IMR-90 (cell line): ENCODE data around the gene CTIF. TPM values are rescaled to one million over a fixed set of nuclear protein-coding genes. Genes with fewer than 3 reads are reported as not detected.
A peak's percentile ranks its signal among the peaks of the same experiment; 100 is the strongest.

Source experiments
- ATAC-seq: fragments of 200-7000 bp; cut with Tn5 transposase; 2 replicates; pipeline ENCODE4 v1.9.1; 2020; ENCODE audit warnings: low read depth, mild to moderate bottlenecking, moderate library complexity
- BruUV-seq: library from RNA; stranded (reverse); fragments of 400-500 nt; replicated peaks from 2 replicates; lab custom pipeline; 2021; lab: Mats Ljungman, UMichigan
- CTCF ChIA-PET: fragments of 300-600 bp; formaldehyde crosslinking; extraction: SDS; loops from one replicate; lab custom pipeline; 2021; ENCODE audit warnings: antibody characterized with exemption; lab: Yijun Ruan, JAX
- POLR2A ChIA-PET: fragments of 300-600 bp; sonication (Branson Sonifier 250); formaldehyde crosslinking; loops from one replicate; lab custom pipeline; 2022; ENCODE audit warnings: antibody characterized with exemption; ENCODE audit not compliant: unreplicated experiment; lab: Charles Lee
- DNase-seq: peaks from one replicate; pipeline ENCODE4 v3.0.0; 2013
- H2AFZ ChIP-seq: replicated peaks from 2 replicates; pipeline ENCODE3; 2013; ENCODE audit warnings: low read length, mild to moderate bottlenecking; ENCODE audit not compliant: poor library complexity
- H2AK5ac ChIP-seq: 2 replicates; pipeline ENCODE4 v1.6.1; 2013; ENCODE audit warnings: low read depth, low read length, inconsistent platforms
- H2AK9ac ChIP-seq: replicated peaks from 2 replicates; pipeline ENCODE3; 2013; ENCODE audit warnings: mild to moderate bottlenecking, low read depth, low read length, moderate library complexity; ENCODE audit not compliant: poor library complexity
- H2BK120ac ChIP-seq: 2 replicates; pipeline ENCODE4 v1.6.1; 2013; ENCODE audit warnings: low read depth, low read length, inconsistent platforms
- H2BK15ac ChIP-seq: 3 replicates; pipeline ENCODE4 v1.6.1; 2013; ENCODE audit warnings: low read depth, low read length, inconsistent platforms
- H2BK20ac ChIP-seq: 2 replicates; pipeline ENCODE4 v1.6.1; 2013; ENCODE audit warnings: low read depth, mild to moderate bottlenecking, inconsistent platforms, low read length, moderate library complexity
- H2BK5ac ChIP-seq: 2 replicates; pipeline ENCODE4 v1.6.1; 2013; ENCODE audit warnings: mild to moderate bottlenecking, low read depth, low read length, inconsistent platforms; ENCODE audit not compliant: poor library complexity, severe bottlenecking
- H3K14ac ChIP-seq: replicated peaks from 2 replicates; pipeline ENCODE4 v1.6.1; 2013; ENCODE audit warnings: low read depth, low read length, inconsistent platforms
- H3K18ac ChIP-seq: 2 replicates; pipeline ENCODE4 v1.6.1; 2013; ENCODE audit warnings: low read depth, low read length, control low read depth
- H3K23ac ChIP-seq: 2 replicates; pipeline ENCODE4 v1.6.1; 2013; ENCODE audit warnings: low read depth, low read length, inconsistent platforms
- H3K27ac ChIP-seq: 2 replicates; pipeline ENCODE4 v1.5.1; 2013; ENCODE audit warnings: mild to moderate bottlenecking, control low read depth, low read length; ENCODE audit not compliant: insufficient read depth
- H3K27me3 ChIP-seq: 2 replicates; pipeline ENCODE4 v1.6.1; 2013; ENCODE audit warnings: low read length; ENCODE audit not compliant: control insufficient read depth, insufficient read depth
- H3K36me3 ChIP-seq: 2 replicates; pipeline ENCODE4 v1.6.1; 2013; ENCODE audit warnings: low read length, mixed read lengths; ENCODE audit not compliant: control insufficient read depth, insufficient read depth
- H3K4ac ChIP-seq: 2 replicates; pipeline ENCODE4 v1.6.1; 2013; ENCODE audit warnings: low read depth, low read length, inconsistent platforms
- H3K4me1 ChIP-seq: 2 replicates; pipeline ENCODE4 v1.6.1; 2013; ENCODE audit warnings: low read length, mixed read lengths; ENCODE audit not compliant: control insufficient read depth, insufficient read depth
- H3K4me2 ChIP-seq: 2 replicates; pipeline ENCODE4 v1.6.1; 2013; ENCODE audit warnings: low read depth, mild to moderate bottlenecking, control low read depth, low read length, moderate library complexity
- H3K4me3 ChIP-seq: 2 replicates; pipeline ENCODE4 v1.5.1; 2013; ENCODE audit warnings: low read depth, mild to moderate bottlenecking, control low read depth, low read length, moderate library complexity; ENCODE audit not compliant: insufficient read depth
- H3K56ac ChIP-seq: 2 replicates; pipeline ENCODE4 v1.6.1; 2013; ENCODE audit warnings: low read length, inconsistent platforms; ENCODE audit not compliant: insufficient read depth; ENCODE audit errors: extremely low read depth
- H3K79me1 ChIP-seq, 2 experiments: 2 replicates each; pipeline ENCODE4 v1.6.1; 2013; ENCODE audit warnings: low read length in 2 of 2, inconsistent platforms in 1 of 2, low read depth in 1 of 2
- H3K9ac ChIP-seq: 2 replicates; pipeline ENCODE4 v1.6.1; 2013; ENCODE audit warnings: low read depth, low read length, control low read depth
- H3K9me1 ChIP-seq: 2 replicates; pipeline ENCODE4 v1.6.1; 2013; ENCODE audit warnings: low read length, inconsistent platforms; ENCODE audit not compliant: insufficient read depth
- H3K9me3 ChIP-seq: 2 replicates; pipeline ENCODE4 v1.6.1; 2013; ENCODE audit warnings: low read length; ENCODE audit not compliant: control insufficient read depth, insufficient read depth
- H4K20me1 ChIP-seq: 2 replicates; pipeline ENCODE4 v1.6.1; 2013; ENCODE audit warnings: low read length, inconsistent platforms; ENCODE audit not compliant: insufficient read depth
- H4K5ac ChIP-seq: 2 replicates; pipeline ENCODE4 v1.6.1; 2013; ENCODE audit warnings: mild to moderate bottlenecking, low read depth, low read length, control low read depth
- H4K8ac ChIP-seq, 2 experiments: 2 replicates each; pipeline ENCODE4 v1.6.1; 2013; ENCODE audit warnings: low read depth in 2 of 2, low read length in 2 of 2, control low read depth in 1 of 2, inconsistent platforms in 1 of 2
- H4K91ac ChIP-seq: 2 replicates; pipeline ENCODE4 v1.6.1; 2013; ENCODE audit warnings: low read depth, low read length, inconsistent platforms; ENCODE audit not compliant: insufficient read depth
- BHLHE40 ChIP-seq: fragments of 150-350 bp; IDR thresholded peaks from 2 replicates; pipeline ENCODE4 v1.6.1; 2016; ENCODE audit warnings: mild to moderate bottlenecking, low read depth, low read length
- CEBPB ChIP-seq: IDR thresholded peaks from 2 replicates; pipeline ENCODE4 v1.6.1; 2012; ENCODE audit warnings: low read depth, low read length, improper control_type of control experiment
- CTCF ChIP-seq: conservative IDR thresholded peaks from 2 replicates; pipeline ENCODE4 v1.5.1; 2012; ENCODE audit warnings: mild to moderate bottlenecking, low read depth, low read length, improper control_type of control experiment
- FOS ChIP-seq: fragments of 150-350 bp; IDR thresholded peaks from 2 replicates; pipeline ENCODE4 v1.6.1; 2016; ENCODE audit warnings: low read depth, low read length
- MAFK ChIP-seq: IDR thresholded peaks from 2 replicates; pipeline ENCODE4 v1.6.1; 2012; ENCODE audit warnings: low read depth, low read length, improper control_type of control experiment
- MAZ ChIP-seq: IDR thresholded peaks from 2 replicates; pipeline ENCODE4 v1.6.1; 2012; ENCODE audit warnings: low read depth, mild to moderate bottlenecking, low read length, improper control_type of control experiment, moderate library complexity, borderline replicate concordance
- MXI1 ChIP-seq: IDR thresholded peaks from 2 replicates; pipeline ENCODE4 v1.6.1; 2012; ENCODE audit warnings: low read depth, mild to moderate bottlenecking, low read length, moderate library complexity, borderline replicate concordance
- NFE2L2 ChIP-seq: fragments of 150-350 bp; IDR thresholded peaks from 2 replicates; pipeline ENCODE4 v1.6.1; 2016; ENCODE audit warnings: low read depth, mild to moderate bottlenecking, low read length
- POLR2A ChIP-seq: IDR thresholded peaks from 2 replicates; pipeline ENCODE4 v1.6.1; 2012; ENCODE audit warnings: mild to moderate bottlenecking, low read depth, low read length
- RAD21 ChIP-seq: IDR thresholded peaks from 2 replicates; pipeline ENCODE4 v1.6.1; 2012; ENCODE audit warnings: low read length, improper control_type of control experiment
- RFX5 ChIP-seq: IDR thresholded peaks from 2 replicates; pipeline ENCODE4 v1.8.0; 2012; ENCODE audit warnings: low read depth, mild to moderate bottlenecking, low read length, moderate library complexity
- SMC3 ChIP-seq: fragments of 150-350 bp; IDR thresholded peaks from 2 replicates; pipeline ENCODE4 v1.6.1; 2016; ENCODE audit warnings: low read depth, mild to moderate bottlenecking, antibody characterized with exemption, low read length, moderate library complexity
- USF2 ChIP-seq: fragments of 150-350 bp; IDR thresholded peaks from 2 replicates; pipeline ENCODE4 v1.6.1; 2017; ENCODE audit warnings: mild to moderate bottlenecking, antibody characterized with exemption, low read length, low read depth
- WGBS, 2 experiments: methylation state at CpG; one replicate each; pipeline versions ENCODE4 v1.1.5 to v1.1.7; 2013; ENCODE audit warnings: missing lambda C conversion rate in 2 of 2; ENCODE audit not compliant: insufficient read length in 1 of 2; ENCODE audit errors: extremely low coverage in 2 of 2; 5-methylcytosine and 5-hydroxymethylcytosine counted together
- dilution Hi-C: fragments of 300-500 bp; cut with HindIII; formaldehyde crosslinking; loops from one replicate; pipeline ENCODE4 v1.14.3; 2018; ENCODE audit warnings: low sequenced_read_pairs; ENCODE audit not compliant: unreplicated experiment
- in situ Hi-C: fragments of 300-500 bp; cut with MboI; formaldehyde crosslinking; loops from 3 replicates; pipeline ENCODE4 v1.14.3; 2019; ENCODE audit warnings: low sequenced_read_pairs, inconsistent platforms, mixed read lengths
- intact Hi-C: fragments of 100-400 bp; cut with micrococcal nuclease; formaldehyde crosslinking; loops from 2 replicates; pipeline ENCODE4 v1.10.0; 2022
- polyA plus RNA-seq, 3 experiments: library from polyadenylated mRNA; depleted of rRNA; stranded (reverse); fragments of >200 nt; gene quantifications; 2 replicates each; pipeline ENCODE4 v1.2.3, GENCODE V29; 2012; ENCODE audit warnings: low replicate concordance in 1 of 3
- total RNA-seq: library from RNA; depleted of rRNA; stranded (reverse); fragments of >200 nt; gene quantifications from 2 replicates; pipeline ENCODE4 v1.2.3, GENCODE V29; 2012

CTIF gene
- total and polyA plus RNA-seq, 2 of the 4 experiments (the other 2 are of a cell fraction), result 25.1 to 57.0 TPM

- DNase-seq (peak; percentile 49), ATAC-seq (peak; percentile 74)
- dilution Hi-C loops (no loop called here), intact Hi-C loops (no loop called here), in situ Hi-C loops (loop anchor here (25.0 kb wide), 1 partner anchor 744 kb away; no protein-coding TSS in a partner anchor)
- Histone ChIP-seq H4K5ac (no peak overlapping the region), H3K18ac (peak overlapping the region; percentile 46), H2AK9ac (no peak overlapping the region), H3K4me1 (peaks cover 4% of the 10 kb centered on the region; the same call in 1 of the 2 replicates), H3K9me1 (peaks cover 6% of the 10 kb centered on the region), H3K14ac (no peak overlapping the region), H3K36me3 (no peaks in the 10 kb centered on the region), H2AK5ac (peak overlapping the region; percentile 51), H2BK15ac (no peak overlapping the region; the same call in 2 of the 3 replicates), H2AFZ (peak overlapping the region; percentile 1), H3K27me3 (peaks cover 3% of the 10 kb centered on the region; the same call in 1 of the 2 replicates), H3K23ac (peak overlapping the region; percentile 12; the same call in 1 of the 2 replicates), H4K91ac (0 out of 2 replicates have a peak overlapping the region, but pooled peaks have one; percentile 16), H2BK20ac (peak overlapping the region; percentile 8; the same call in 1 of the 2 replicates), H3K9me3 (peaks cover 4% of the 10 kb centered on the region; the same call in 1 of the 2 replicates), H4K20me1 (no peaks in the 10 kb centered on the region), H3K9ac (no peak overlapping the region), H2BK5ac (no peak overlapping the region), H3K56ac (no peak overlapping the region), H3K4me2 (peak overlapping the region; percentile 2; the same call in 1 of the 2 replicates), H3K27ac (no peak overlapping the region), H2BK120ac (peak overlapping the region; percentile 6; the same call in 1 of the 2 replicates), H4K8ac (no peak overlapping the region; a peak in 1 of 4 replicates), H3K4ac (no peak overlapping the region; the same call in 1 of the 2 replicates), H3K79me1 (no peaks in the 10 kb centered on the region), H3K4me3 (no peak overlapping the region)
- no CpG with 5 or more reads among the region's 2 CpGs for WGBS, 2 experiments
- POLR2A ChIA-PET, result no interaction called here
- TF ChIP-seq RFX5, result no peak
- no peak for TF ChIP-seq BHLHE40
- TF ChIP-seq CEBPB, result no peak
- TF ChIP-seq SMC3, result no peak
- TF ChIP-seq MAZ, result no peak
- TF ChIP-seq MXI1, result no peak
- TF ChIP-seq FOS, result no peak
- no peak for TF ChIP-seq CTCF
- TF ChIP-seq USF2, result no peak
- TF ChIP-seq NFE2L2, result no peak
- TF ChIP-seq POLR2A, result no peak
- no peak for TF ChIP-seq MAFK
- no peak for TF ChIP-seq RAD21
- CTCF ChIA-PET, result no interaction called here
- BruUV-seq, result no TSS peak
These were observed 45.2 kb upstream of the CTIF start for GRCh38 chr18:48493434-48494230.
